Right ventricle myocardium inferior (tissue), 1 donor: Measurements from ENCODE around the gene IQCN. TPM values are rescaled to one million over a fixed set of nuclear protein-coding genes. Genes with fewer than 3 reads are reported as not detected.
A peak's percentile ranks its signal among the peaks of the same experiment; 100 is the strongest.

ENCODE experiments used
- ATAC-seq: fragments of 200-7000 bp; cut with Tn5 transposase; one replicate; pipeline ENCODE4 v1.9.1; 2020; ENCODE audit warnings: mild to moderate bottlenecking, moderate library complexity
- DNase-seq: peaks from one replicate; pipeline ENCODE4 v3.0.0; 2021; ENCODE audit errors: missing footprints
- intact Hi-C: fragments of 100-400 bp; cut with DNase I; formaldehyde crosslinking; loops from one replicate; pipeline ENCODE4 v1.11.0; 2022
- total RNA-seq: library from RNA; stranded (reverse); fragmentation: NEBNext Ultra II Directional; extraction: Animal tissue kit (Norgen Biotek cat#: 25700); gene quantifications from one replicate; pipeline ENCODE4 v1.2.1, GENCODE V29; 2021
- donor health status: DM: no; HTN: yes; CAD: no; lungs with severe emphysema.

Gene IQCN
- total RNA-seq, 1 donor from 2014 or later: 0.43 TPM

DNA sequence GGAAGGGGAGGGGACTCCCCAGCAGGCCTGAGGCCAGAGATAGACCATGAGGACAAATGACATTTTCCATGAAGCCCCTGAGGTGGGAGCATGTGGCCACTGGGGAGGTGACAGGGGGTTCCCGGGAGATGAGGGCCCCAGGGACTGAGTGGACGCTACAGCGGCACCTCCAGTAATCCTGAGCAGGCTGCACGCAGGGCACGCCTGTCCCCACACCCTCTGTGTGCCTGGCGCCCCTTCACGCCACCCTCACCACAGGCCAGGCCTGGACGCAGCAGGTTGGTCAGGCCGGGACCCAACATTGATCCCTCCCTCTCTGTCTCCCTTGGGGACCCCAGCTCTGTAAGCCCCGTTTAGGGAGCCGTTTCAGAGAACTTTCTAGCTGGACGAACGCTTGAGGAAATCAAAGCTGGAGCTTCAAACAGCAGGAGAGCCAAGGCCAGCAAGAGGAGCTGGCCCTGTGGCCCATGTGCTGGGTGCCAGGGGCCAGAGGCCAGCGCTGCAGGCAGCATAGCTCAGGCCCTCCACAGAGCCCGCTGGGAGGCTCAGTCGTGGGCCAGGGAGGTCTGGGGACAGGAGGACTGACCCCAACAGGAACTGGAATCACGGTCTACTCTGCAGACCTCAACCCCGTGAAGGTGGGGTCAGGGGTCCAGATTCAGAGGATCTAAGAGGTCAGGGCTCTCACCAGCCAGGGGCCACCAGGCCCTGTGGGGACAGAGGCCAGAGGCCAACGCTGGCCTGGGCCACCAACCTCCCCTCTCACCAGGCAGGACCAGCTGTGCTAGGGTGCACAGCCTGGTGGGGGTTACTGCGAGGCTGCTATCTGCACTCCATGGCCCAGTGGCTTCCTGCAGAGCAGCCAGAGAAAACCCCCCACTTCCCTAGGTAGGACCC is 34.0 kb upstream of the IQCN start:
- ATAC-seq (no peak), DNase-seq (no peak)
- intact Hi-C loops: no loop called here

DNA sequence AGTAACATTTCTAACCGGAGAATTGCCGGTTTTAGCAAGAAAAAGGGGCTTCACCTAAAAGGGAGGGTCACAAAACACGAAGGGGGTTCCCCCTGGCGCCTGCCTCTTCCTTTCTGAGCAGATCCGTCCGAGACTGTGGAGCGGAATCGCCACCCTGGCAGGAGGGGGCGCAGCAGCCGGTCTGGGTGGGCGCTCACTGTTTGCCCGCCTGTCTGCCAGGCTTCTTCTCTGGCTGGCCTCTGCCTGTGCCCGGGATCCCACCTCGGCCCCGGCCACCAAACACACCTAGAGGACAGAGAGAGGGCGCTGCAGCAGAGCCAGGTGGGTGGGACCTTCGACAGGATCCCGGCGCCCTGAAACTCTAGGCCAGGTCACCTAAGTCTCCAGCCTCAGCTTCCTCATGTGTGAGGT is 33.0 kb upstream of the IQCN start:
- DNase-seq: no peak
- no peak for ATAC-seq
- intact Hi-C loops: no loop called here

- DNase-seq (no peak), ATAC-seq (no peak)
- intact Hi-C loops: no loop called here
Measured at GRCh38 chr19:18306888-18307260, 32.6 kb upstream of the IQCN start.

DNA sequence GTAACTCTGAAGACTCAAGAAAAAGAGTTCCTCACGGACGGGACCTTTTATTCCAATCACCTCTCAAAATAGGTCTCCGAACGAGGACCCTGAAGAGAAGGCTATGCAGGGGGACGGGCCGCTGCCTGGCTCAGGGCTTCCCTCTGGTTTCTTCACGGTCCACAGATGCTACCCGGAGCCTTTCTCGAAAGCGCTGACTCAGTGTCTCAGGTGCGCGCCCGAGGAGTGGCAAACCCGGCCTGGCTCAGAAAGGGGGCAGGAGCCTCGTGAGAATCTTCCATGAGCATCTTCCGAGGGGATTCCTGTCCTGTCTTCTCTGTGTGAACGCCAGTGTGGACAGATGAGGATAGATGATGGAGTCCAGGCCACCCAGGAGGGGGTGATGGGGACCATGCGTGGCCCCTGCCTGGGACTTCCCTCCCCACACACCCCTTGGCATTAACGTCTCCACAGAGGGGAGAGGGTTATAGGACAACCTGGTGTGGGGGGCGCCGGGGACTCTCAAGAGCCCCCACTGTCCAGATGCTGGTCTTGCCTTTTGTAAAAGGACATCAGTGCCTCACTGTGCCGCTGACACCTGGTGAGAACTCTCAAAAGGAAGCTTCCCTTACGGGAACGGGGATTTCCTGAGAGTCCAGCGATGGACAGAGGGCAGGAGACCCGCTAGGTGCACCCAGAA is 32.1 kb upstream of the IQCN start:
- ATAC-seq (no peak), DNase-seq (no peak)
- intact Hi-C loops: no loop called here

- ATAC-seq (peak; percentile 88), DNase-seq (peak; percentile 92)
- intact Hi-C loops: loop anchor here (1.0 to 2.0 kb wide), 2 partner anchors 18 to 25 kb away; partner anchors contain the start of gene LSM4
Measured at GRCh38 chr19:18304458-18305310, 30.4 kb upstream of the IQCN start.

DNA sequence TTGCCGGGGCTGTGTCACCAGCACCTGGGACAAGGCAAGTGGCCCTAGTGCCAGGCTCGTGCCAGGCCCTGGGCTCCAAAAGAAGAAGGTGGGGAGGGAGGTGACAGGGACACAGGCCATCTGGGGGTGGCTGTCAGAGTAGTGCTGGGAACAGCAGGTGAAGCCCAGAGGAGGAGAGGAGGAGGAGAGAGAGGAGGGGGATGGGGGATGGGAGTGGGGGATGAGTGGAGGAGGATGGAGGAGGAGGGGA is 29.9 kb upstream of the IQCN start:
- intact Hi-C loops: loop anchor here (1.0 to 2.0 kb wide), 2 partner anchors 19 to 25 kb away; partner anchors contain the start of gene LSM4
- ATAC-seq: no peak
- no peak for DNase-seq

DNA sequence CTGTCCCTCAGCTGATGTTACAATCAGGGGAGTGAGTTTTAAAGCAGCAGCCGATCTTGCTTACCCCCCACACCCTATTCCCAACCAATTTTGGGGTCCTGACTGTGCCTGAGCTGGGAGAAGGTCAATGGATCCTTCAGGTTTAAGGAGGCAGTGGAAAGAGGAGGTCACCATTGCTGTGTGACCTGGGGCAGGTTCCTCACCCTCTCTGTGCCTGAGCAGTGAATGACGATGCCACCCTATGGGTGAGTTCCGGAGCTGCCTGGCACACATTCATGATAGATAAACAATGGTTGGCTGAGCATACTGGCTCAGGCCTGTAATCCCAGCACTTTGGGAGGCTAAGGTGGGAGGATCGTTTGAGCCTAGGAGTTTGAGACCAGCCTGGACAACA is 27.5 kb upstream of the IQCN start:
- intact Hi-C loops: no loop called here
- DNase-seq (no peak), ATAC-seq (no peak)

GRCh38 chr19:18300930-18301717 is 26.9 kb upstream of the IQCN start:
- DNase-seq (no peak), ATAC-seq (peak; percentile 35)
- intact Hi-C loops: no loop called here

GRCh38 chr19:18299654-18300053 is 25.4 kb upstream of the IQCN start:
- DNase-seq (no peak), ATAC-seq (no peak)
- intact Hi-C loops: no loop called here

DNA sequence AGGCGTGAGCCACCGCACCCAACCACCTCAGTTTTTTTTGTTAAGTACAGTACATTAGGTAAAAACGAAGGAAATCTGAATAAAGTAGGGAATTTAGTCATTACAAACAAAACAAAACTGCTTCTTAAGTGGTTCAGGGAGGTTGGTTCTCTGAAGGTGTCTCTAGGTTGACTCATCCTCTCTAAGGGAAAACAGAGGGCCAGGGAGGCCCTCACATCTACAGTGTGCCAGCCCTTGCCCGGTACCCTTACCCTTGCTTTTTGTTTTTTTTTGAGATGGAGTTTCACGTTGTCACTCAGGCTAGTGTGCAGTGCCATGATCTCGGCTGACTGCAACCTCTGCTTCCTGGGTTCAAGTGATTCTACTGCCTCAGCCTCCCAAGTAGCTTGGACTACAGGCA is 24.3 kb upstream of the IQCN start:
- DNase-seq (no peak), ATAC-seq (no peak)
- intact Hi-C loops: no loop called here

GRCh38 chr19:18297308-18297707 is 23.1 kb upstream of the IQCN start:
- DNase-seq: no peak
- intact Hi-C loops: no loop called here
- no peak for ATAC-seq

DNA sequence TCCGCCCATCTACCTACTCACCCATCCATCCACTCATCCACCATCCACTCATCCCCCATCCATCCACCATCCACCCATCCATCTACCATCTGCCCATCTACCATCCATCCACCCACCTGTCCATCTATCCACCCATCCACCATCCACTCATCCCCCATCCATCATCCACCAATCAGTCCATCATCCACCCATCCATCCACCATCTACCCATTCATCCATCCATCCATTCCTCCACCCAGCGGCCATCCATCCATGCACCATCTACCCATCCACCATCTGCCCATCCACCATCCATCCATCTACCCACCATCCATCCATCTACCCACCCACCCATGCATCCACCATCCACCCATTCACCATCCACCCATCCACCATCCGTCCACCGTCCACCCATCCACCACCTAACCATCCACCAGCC is 20.8 kb upstream of the IQCN start:
- ATAC-seq: no peak

DNA sequence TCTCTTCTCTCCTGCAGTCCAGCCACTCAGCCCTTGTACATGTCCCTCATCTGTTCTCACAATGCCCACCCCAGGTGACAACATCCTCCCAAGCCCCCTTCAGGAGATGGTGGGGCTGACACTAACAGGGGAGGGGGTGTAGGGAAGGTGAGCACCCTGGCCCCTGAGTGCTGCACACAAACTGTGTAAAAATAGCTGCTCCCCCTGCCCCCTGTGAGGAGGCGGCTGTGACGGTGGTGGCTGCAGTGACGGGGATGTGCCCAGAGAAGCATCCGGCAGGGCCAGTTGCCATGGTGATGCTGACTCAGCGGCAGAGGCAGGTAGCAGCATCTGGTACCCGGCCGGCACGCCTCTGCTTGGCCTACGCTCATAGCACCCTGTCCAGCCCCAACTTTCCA is 20.2 kb upstream of the IQCN start:
- intact Hi-C loops: no loop called here
- DNase-seq (no peak), ATAC-seq (no peak)

More for the DNA sequence above, 20.8 kb upstream of the IQCN start:
- no peak for DNase-seq
- intact Hi-C loops: no loop called here

DNA sequence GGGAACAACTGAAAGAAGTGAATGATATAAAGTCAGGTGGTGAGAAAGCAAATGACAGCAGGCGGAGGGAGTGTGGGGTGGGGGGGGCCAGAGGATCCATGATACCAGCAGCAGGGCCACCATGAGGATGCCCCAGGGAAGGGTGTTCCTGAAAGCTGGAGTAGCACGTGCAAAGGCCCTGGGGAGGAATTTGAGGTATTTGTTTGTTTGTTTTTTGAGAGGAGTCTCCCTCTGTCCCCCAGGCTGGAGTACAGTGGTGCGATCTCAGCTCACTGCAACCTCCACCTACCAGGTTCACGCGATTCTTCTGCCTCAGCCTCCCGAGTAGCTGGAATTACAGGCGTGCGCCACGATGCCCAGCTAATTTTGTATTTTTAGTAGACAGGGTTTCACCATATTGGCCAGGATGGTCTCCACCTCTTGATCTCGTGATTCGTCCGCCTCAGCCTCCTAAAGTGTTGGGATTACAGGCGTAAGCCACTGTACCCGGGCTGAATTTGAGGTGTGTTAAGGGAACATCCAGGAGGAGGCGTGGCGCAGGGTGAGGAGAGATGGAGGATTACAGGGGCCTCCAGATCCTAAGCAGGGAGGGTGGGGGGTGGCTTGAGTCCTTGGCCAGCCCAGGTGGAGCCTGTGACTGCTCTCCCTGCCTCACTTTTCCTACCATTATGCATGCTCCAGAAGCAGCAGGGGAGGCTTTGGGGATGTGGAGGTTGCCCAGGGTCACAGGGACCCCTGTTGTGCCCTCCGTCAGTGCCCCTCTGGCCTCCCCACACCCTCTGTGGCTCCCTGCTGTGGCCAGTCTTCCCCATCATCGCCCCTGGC is 19.6 kb upstream of the IQCN start:
- ATAC-seq (no peak), DNase-seq (no peak)
- intact Hi-C loops: no loop called here

GRCh38 chr19:18292810-18293641 is 18.8 kb upstream of the IQCN start:
- peak; percentile 93 for DNase-seq
- peak; percentile 77 for ATAC-seq
- intact Hi-C loops: loop anchor here (1.0 kb wide), 1 partner anchor 11 kb away; no protein-coding TSS in a partner anchor

DNA sequence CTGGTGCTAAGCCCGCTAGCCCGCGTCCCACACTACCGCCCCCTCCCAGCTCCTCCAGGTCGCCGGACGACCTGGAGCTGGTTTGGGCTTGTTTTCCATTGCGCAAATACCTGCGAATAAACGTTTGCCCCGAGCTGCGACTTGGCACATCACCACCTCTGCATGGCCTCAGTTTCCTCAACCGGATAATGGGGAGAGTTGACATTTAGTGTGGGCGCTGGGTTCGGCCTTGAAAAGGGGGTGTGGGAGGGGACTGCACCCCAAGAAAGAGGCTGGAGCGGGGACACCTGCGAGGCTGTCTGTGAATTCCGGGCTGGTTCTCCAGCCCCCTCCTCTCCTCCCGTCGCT is 18.2 kb upstream of the IQCN start:
- intact Hi-C loops: loop anchor here (1.0 kb wide), 1 partner anchor 10 kb away; no protein-coding TSS in a partner anchor
- DNase-seq (no peak), ATAC-seq (no peak)
